SK-N-SH (cell line): ENCODE data around the gene EIF6. TPM values are rescaled to one million over a fixed set of nuclear protein-coding genes. Genes with fewer than 3 reads are reported as not detected.

Experiments
- CTCF ChIA-PET: fragments of 300-600, 350-600 bp; formaldehyde crosslinking; extraction: SDS; loops from one replicate; lab custom pipeline; 2021; lab: Yijun Ruan, JAX
- POLR2A ChIA-PET: fragments of 350-600 bp; sonication (Branson Sonifier 250); formaldehyde crosslinking; extraction: SDS; loops from one replicate; lab custom pipeline; 2020; ENCODE audit warnings: antibody characterized with exemption, inconsistent platforms; lab: Yijun Ruan, JAX
- DNase-seq: peaks from one replicate; pipeline ENCODE4 v3.0.0; 2012
- H2AFZ ChIP-seq: fragments of 200-600 bp; sonication (generic); 2 replicates; pipeline ENCODE4 v1.8.1; 2016; ENCODE audit warnings: antibody characterized with exemption, mild to moderate bottlenecking, low read depth
- H3F3A ChIP-seq: fragments of 200-600 bp; sonication (generic); replicated peaks from 2 replicates; pipeline ENCODE3; 2016; ENCODE audit warnings: antibody characterized with exemption, mild to moderate bottlenecking; ENCODE audit not compliant: insufficient read depth
- H3K27ac ChIP-seq, 2 experiments: fragments of 200-500 bp in 1 of 2; fragments of 200-600 bp in 1 of 2; sonication (Bioruptor generic) in 1 of 2; sonication (generic), shearing (Covaris generic) in 1 of 2; 2 replicates each; pipeline versions ENCODE4 v1.5.1 to v1.6.1; 2014 to 2016; ENCODE audit warnings: low read depth in 2 of 2, inconsistent platforms in 1 of 2, low read length in 1 of 2, mild to moderate bottlenecking in 1 of 2, mixed read lengths in 1 of 2
- H3K27me3 ChIP-seq: fragments of 200-600 bp; sonication (generic), shearing (Covaris generic); 2 replicates; pipeline ENCODE4 v1.6.1; 2016; ENCODE audit warnings: mixed run types; ENCODE audit not compliant: insufficient read depth
- H3K36me3 ChIP-seq, 2 experiments: fragments of 200-500 bp in 1 of 2; fragments of 200-600 bp in 1 of 2; sonication (Bioruptor generic) in 1 of 2; sonication (generic) in 1 of 2; replicated peaks in 1 of 2; 2 replicates each; pipeline versions ENCODE3 to v1.5.1; 2014 to 2016; ENCODE audit warnings: low read length in 1 of 2, mild to moderate bottlenecking in 1 of 2; ENCODE audit not compliant: insufficient read depth in 2 of 2, control insufficient read depth in 1 of 2
- H3K4me1 ChIP-seq, 2 experiments: fragments of 200-500 bp in 1 of 2; fragments of 200-600 bp in 1 of 2; sonication (Bioruptor generic) in 1 of 2; sonication (generic), shearing (Covaris generic) in 1 of 2; 2 replicates each; pipeline versions ENCODE4 v1.5.1 to v1.6.1; 2014 to 2016; ENCODE audit warnings: low read depth in 1 of 2, low read length in 1 of 2, mixed run types in 1 of 2; ENCODE audit not compliant: insufficient read depth in 2 of 2, control insufficient read depth in 1 of 2
- H3K4me2 ChIP-seq: fragments of 200-600 bp; sonication (generic), shearing (Covaris generic); 2 replicates; pipeline ENCODE4 v1.6.1; 2017; ENCODE audit warnings: mixed run types
- H3K4me3 ChIP-seq, 2 experiments: fragments of 200-500 bp in 1 of 2; fragments of 200-600 bp in 1 of 2; sonication (Bioruptor generic) in 1 of 2; sonication (generic), shearing (Covaris generic) in 1 of 2; 2 replicates each; pipeline versions ENCODE4 v1.5.1 to v1.8.1; 2014 to 2016; ENCODE audit warnings: low read depth in 2 of 2, inconsistent platforms in 1 of 2, low read length in 1 of 2, mild to moderate bottlenecking in 1 of 2, mixed read lengths in 1 of 2, moderate library complexity in 1 of 2
- H3K79me2 ChIP-seq: fragments of 200-600 bp; sonication (generic); 2 replicates; pipeline ENCODE4 v1.8.1; 2017; ENCODE audit warnings: mild to moderate bottlenecking; ENCODE audit not compliant: insufficient read depth
- H3K9ac ChIP-seq: fragments of 200-600 bp; sonication (generic); 2 replicates; pipeline ENCODE4 v1.6.1; 2017; ENCODE audit warnings: mixed run types
- H3K9me2 ChIP-seq: fragments of 200-600 bp; sonication (generic); 2 replicates; pipeline ENCODE4 v1.6.1; 2017; ENCODE audit warnings: mixed run types
- H3K9me3 ChIP-seq: fragments of 200-600 bp; sonication (generic); 2 replicates; pipeline ENCODE4 v1.6.1; 2017; ENCODE audit warnings: mixed run types, mild to moderate bottlenecking, moderate library complexity
- H4K20me1 ChIP-seq: fragments of 200-600 bp; sonication (generic); 2 replicates; pipeline ENCODE4 v1.6.1; 2017; ENCODE audit warnings: mild to moderate bottlenecking, mixed run types; ENCODE audit not compliant: insufficient read depth
- ELF1 ChIP-seq: IDR thresholded peaks from 2 replicates; pipeline ENCODE4 v1.4.0; 2012
- EP300 ChIP-seq, 2 experiments: IDR thresholded peaks; 2 replicates each; pipeline versions ENCODE4 v1.4.0 to v1.6.1; 2012; ENCODE audit warnings: borderline replicate concordance in 1 of 2, low read depth in 1 of 2, low read length in 1 of 2
- FOXM1 ChIP-seq: IDR thresholded peaks from 2 replicates; pipeline ENCODE4 v1.4.0; 2012; ENCODE audit warnings: low read depth, mild to moderate bottlenecking
- GATA2 ChIP-seq: sonication (generic); formaldehyde crosslinking; IDR thresholded peaks from 2 replicates; pipeline ENCODE4 v1.5.0; 2020; ENCODE audit warnings: mild to moderate bottlenecking, missing genetic modification reagents
- IRF3 ChIP-seq: fragments of 150-350 bp; IDR thresholded peaks from 2 replicates; pipeline ENCODE4 v1.6.1; 2016; ENCODE audit warnings: mild to moderate bottlenecking, low read depth, low read length
- JUND ChIP-seq: IDR thresholded peaks from 2 replicates; pipeline ENCODE4 v1.4.0; 2012
- MAX ChIP-seq: IDR thresholded peaks from 2 replicates; pipeline ENCODE4 v1.4.0; 2012; ENCODE audit warnings: low read depth
- MXI1 ChIP-seq: IDR thresholded peaks from 2 replicates; pipeline ENCODE4 v1.6.1; 2012; ENCODE audit warnings: mild to moderate bottlenecking, low read depth, low read length, improper control_type of control experiment
- NFIC ChIP-seq: IDR thresholded peaks from 2 replicates; pipeline ENCODE4 v1.4.0; 2012; ENCODE audit warnings: borderline replicate concordance
- RAD21 ChIP-seq: IDR thresholded peaks from 2 replicates; pipeline ENCODE4 v1.6.1; 2012; ENCODE audit warnings: mild to moderate bottlenecking, low read length
- RCOR1 ChIP-seq: fragments of 150-350 bp; IDR thresholded peaks from 2 replicates; pipeline ENCODE4 v1.6.1; 2017; ENCODE audit warnings: antibody characterized with exemption, low read length
- REST ChIP-seq: IDR thresholded peaks from 2 replicates; pipeline ENCODE4 v1.6.1; 2012; ENCODE audit warnings: mild to moderate bottlenecking, low read depth, low read length, moderate library complexity
- SIN3A ChIP-seq: IDR thresholded peaks from 2 replicates; pipeline ENCODE4 v1.6.1; 2012; ENCODE audit warnings: low read depth, mild to moderate bottlenecking, low read length, moderate library complexity, borderline replicate concordance
- SMC3 ChIP-seq: IDR thresholded peaks from 2 replicates; pipeline ENCODE4 v1.6.1; 2012; ENCODE audit warnings: low read depth, low read length, improper control_type of control experiment
- TAF1 ChIP-seq: IDR thresholded peaks from 2 replicates; pipeline ENCODE4 v1.6.1; 2012; ENCODE audit warnings: low read depth, mild to moderate bottlenecking, low read length, moderate library complexity, borderline replicate concordance
- TEAD4 ChIP-seq: IDR thresholded peaks from 2 replicates; pipeline ENCODE4 v1.4.0; 2012; ENCODE audit warnings: mild to moderate bottlenecking, borderline replicate concordance; ENCODE audit not compliant: insufficient read depth
- USF2 ChIP-seq: fragments of 150-350 bp; IDR thresholded peaks from 2 replicates; pipeline ENCODE4 v1.6.1; 2017; ENCODE audit warnings: antibody characterized with exemption, low read length, low read depth, borderline replicate concordance
- YY1 ChIP-seq: IDR thresholded peaks from 2 replicates; pipeline ENCODE4 v1.4.0; 2012; ENCODE audit warnings: low read depth, mild to moderate bottlenecking
- ZBTB33 ChIP-seq: IDR thresholded peaks from 2 replicates; pipeline ENCODE4 v1.4.0; 2012; ENCODE audit warnings: low read depth, borderline replicate concordance
- WGBS: methylation state at CpG from one replicate; pipeline ENCODE4 v1.1.6; 2017; ENCODE audit warnings: low lambda C conversion rate; 5-methylcytosine and 5-hydroxymethylcytosine counted together
- polyA plus RNA-seq, 3 experiments: library from polyadenylated mRNA; depleted of rRNA; stranded (reverse); fragments of >200 nt; gene quantifications; 2 replicates each; pipeline ENCODE4 v1.2.3, GENCODE V29; 2012

Gene EIF6
- polyA plus RNA-seq, 1 of the 3 experiments (the other 2 are of a cell fraction), result 356 TPM

GRCh38 chr20:35299780-35300179, 15.2 kb upstream of the EIF6 start:
- DNase-seq, result no peak
- Histone ChIP-seq H3K4me1 (peaks cover 19 to 24% of the 10 kb centered on the region in 2 experiments; a peak in 3 of 4 replicates), H3F3A (peaks cover 8% of the 10 kb centered on the region), H3K36me3 (no peaks in the 10 kb centered on the region), H3K9me3 (no peaks in the 10 kb centered on the region), H4K20me1 (no peaks in the 10 kb centered on the region), H3K9ac (no peak overlapping the region), H3K4me2 (no peak overlapping the region), H3K4me3 (no peak overlapping the region), H3K27ac (no peak overlapping the region), H3K9me2 (no peaks in the 10 kb centered on the region), H2AFZ (no peak overlapping the region), H3K79me2 (no peaks in the 10 kb centered on the region)
- ChIA-PET POLR2A (interaction anchor here (0.6 kb wide), 1 partner anchor 235 kb away, joined by 7 read pairs; no protein-coding TSS in a partner anchor), CTCF (interaction anchor here (0.7 to 16.5 kb wide), 2 partner anchors 10 to 143 kb away, joined by 3 to 323 read pairs; partner anchors contain the start of gene GDF5)
- 96% methylated on average over 4 of the region's 4 CpGs for WGBS
- no peak for TF ChIP-seq NFIC
- no peak for TF ChIP-seq JUND
- no peak for TF ChIP-seq MAX
- no peak for TF ChIP-seq SIN3A
- TF ChIP-seq SMC3, result no peak
- TF ChIP-seq, all 33 proteins: peak for 0
- H3K27me3 ChIP-seq, result no peaks in the 10 kb centered on the region

GRCh38 chr20:35298264-35298663, 13.7 kb upstream of the EIF6 start:
- H3K9me2 ChIP-seq, result no peaks in the 10 kb centered on the region
- POLR2A ChIA-PET, result no interaction called here
- no peak overlapping the region for H3K4me3 ChIP-seq
- CTCF ChIA-PET, result interaction anchor here (0.6 to 16.5 kb wide), 4 partner anchors 8 to 144 kb away, joined by 3 to 323 read pairs (median 4); partner anchors contain the start of gene GDF5
- H3K36me3 ChIP-seq, result no peaks in the 10 kb centered on the region
- H3K9me3 ChIP-seq, result no peaks in the 10 kb centered on the region
- peaks cover 13 to 19% of the 10 kb centered on the region in 2 experiments; a peak in 3 of 4 replicates for H3K4me1 ChIP-seq
- H3K27me3 ChIP-seq, result no peaks in the 10 kb centered on the region
- H2AFZ ChIP-seq, result no peak overlapping the region
- no peak for TF ChIP-seq IRF3
- TF ChIP-seq YY1, result no peak
- no peak for TF ChIP-seq REST
- TF ChIP-seq SMC3, result no peak
- TF ChIP-seq FOXM1, result no peak
- no peak for TF ChIP-seq GATA2 (CRISPR knock-in tag)
- TF ChIP-seq MXI1, result no peak
- TF ChIP-seq EP300 (IDR thresholded peaks at IDR 0.05; ENCODE audit: borderline replicate concordance in 1 of 2, low read depth in 1 of 2, low read length in 1 of 2), result no peak
- no peak for TF ChIP-seq RCOR1
- no peak for TF ChIP-seq TEAD4
- TF ChIP-seq RAD21, result no peak
- TF ChIP-seq MAX, result no peak
- TF ChIP-seq USF2, result no peak
- no peak for TF ChIP-seq TAF1
- TF ChIP-seq ZBTB33, result no peak
- TF ChIP-seq ELF1, result no peak
- TF ChIP-seq JUND, result no peak
- H3K4me2 ChIP-seq, result no peak overlapping the region
- H3F3A ChIP-seq, result peaks cover 8% of the 10 kb centered on the region
- no peaks in the 10 kb centered on the region for H4K20me1 ChIP-seq
- no peak overlapping the region for H3K9ac ChIP-seq
- WGBS, result 85% methylated on average over 5 of the region's 5 CpGs
- no peak for DNase-seq
- no peak overlapping the region; a peak in 1 of 4 replicates for H3K27ac ChIP-seq
- no peaks in the 10 kb centered on the region for H3K79me2 ChIP-seq
